IMR-90 (cell line): ENCODE results near the gene RHEX. TPM values are rescaled to one million over a fixed set of nuclear protein-coding genes. Genes with fewer than 3 reads are reported as not detected.

Experiments used
- ATAC-seq: fragments of 200-7000 bp; cut with Tn5 transposase; 2 replicates; pipeline ENCODE4 v1.9.1; 2020; ENCODE audit warnings: low read depth, mild to moderate bottlenecking, moderate library complexity
- BruUV-seq: library from RNA; stranded (reverse); fragments of 400-500 nt; replicated peaks from 2 replicates; lab custom pipeline; 2021; lab: Mats Ljungman, UMichigan
- CTCF ChIA-PET: fragments of 300-600 bp; formaldehyde crosslinking; extraction: SDS; loops from one replicate; lab custom pipeline; 2021; ENCODE audit warnings: antibody characterized with exemption; lab: Yijun Ruan, JAX
- POLR2A ChIA-PET: fragments of 300-600 bp; sonication (Branson Sonifier 250); formaldehyde crosslinking; loops from one replicate; lab custom pipeline; 2022; ENCODE audit warnings: antibody characterized with exemption; ENCODE audit not compliant: unreplicated experiment; lab: Charles Lee
- DNase-seq: peaks from one replicate; pipeline ENCODE4 v3.0.0; 2013
- H2AFZ ChIP-seq: replicated peaks from 2 replicates; pipeline ENCODE3; 2013; ENCODE audit warnings: low read length, mild to moderate bottlenecking; ENCODE audit not compliant: poor library complexity
- H2AK5ac ChIP-seq: 2 replicates; pipeline ENCODE4 v1.6.1; 2013; ENCODE audit warnings: low read depth, low read length, inconsistent platforms
- H2AK9ac ChIP-seq: replicated peaks from 2 replicates; pipeline ENCODE3; 2013; ENCODE audit warnings: mild to moderate bottlenecking, low read depth, low read length, moderate library complexity; ENCODE audit not compliant: poor library complexity
- H2BK120ac ChIP-seq: 2 replicates; pipeline ENCODE4 v1.6.1; 2013; ENCODE audit warnings: low read depth, low read length, inconsistent platforms
- H2BK15ac ChIP-seq: 3 replicates; pipeline ENCODE4 v1.6.1; 2013; ENCODE audit warnings: low read depth, low read length, inconsistent platforms
- H2BK20ac ChIP-seq: 2 replicates; pipeline ENCODE4 v1.6.1; 2013; ENCODE audit warnings: low read depth, mild to moderate bottlenecking, inconsistent platforms, low read length, moderate library complexity
- H2BK5ac ChIP-seq: 2 replicates; pipeline ENCODE4 v1.6.1; 2013; ENCODE audit warnings: mild to moderate bottlenecking, low read depth, low read length, inconsistent platforms; ENCODE audit not compliant: poor library complexity, severe bottlenecking
- H3K14ac ChIP-seq: replicated peaks from 2 replicates; pipeline ENCODE4 v1.6.1; 2013; ENCODE audit warnings: low read depth, low read length, inconsistent platforms
- H3K18ac ChIP-seq: 2 replicates; pipeline ENCODE4 v1.6.1; 2013; ENCODE audit warnings: low read depth, low read length, control low read depth
- H3K23ac ChIP-seq: 2 replicates; pipeline ENCODE4 v1.6.1; 2013; ENCODE audit warnings: low read depth, low read length, inconsistent platforms
- H3K27ac ChIP-seq: 2 replicates; pipeline ENCODE4 v1.5.1; 2013; ENCODE audit warnings: mild to moderate bottlenecking, control low read depth, low read length; ENCODE audit not compliant: insufficient read depth
- H3K27me3 ChIP-seq: 2 replicates; pipeline ENCODE4 v1.6.1; 2013; ENCODE audit warnings: low read length; ENCODE audit not compliant: control insufficient read depth, insufficient read depth
- H3K36me3 ChIP-seq: 2 replicates; pipeline ENCODE4 v1.6.1; 2013; ENCODE audit warnings: low read length, mixed read lengths; ENCODE audit not compliant: control insufficient read depth, insufficient read depth
- H3K4ac ChIP-seq: 2 replicates; pipeline ENCODE4 v1.6.1; 2013; ENCODE audit warnings: low read depth, low read length, inconsistent platforms
- H3K4me1 ChIP-seq: 2 replicates; pipeline ENCODE4 v1.6.1; 2013; ENCODE audit warnings: low read length, mixed read lengths; ENCODE audit not compliant: control insufficient read depth, insufficient read depth
- H3K4me2 ChIP-seq: 2 replicates; pipeline ENCODE4 v1.6.1; 2013; ENCODE audit warnings: low read depth, mild to moderate bottlenecking, control low read depth, low read length, moderate library complexity
- H3K4me3 ChIP-seq: 2 replicates; pipeline ENCODE4 v1.5.1; 2013; ENCODE audit warnings: low read depth, mild to moderate bottlenecking, control low read depth, low read length, moderate library complexity; ENCODE audit not compliant: insufficient read depth
- H3K56ac ChIP-seq: 2 replicates; pipeline ENCODE4 v1.6.1; 2013; ENCODE audit warnings: low read length, inconsistent platforms; ENCODE audit not compliant: insufficient read depth; ENCODE audit errors: extremely low read depth
- H3K79me1 ChIP-seq, 2 experiments: 2 replicates each; pipeline ENCODE4 v1.6.1; 2013; ENCODE audit warnings: low read length in 2 of 2, inconsistent platforms in 1 of 2, low read depth in 1 of 2
- H3K9ac ChIP-seq: 2 replicates; pipeline ENCODE4 v1.6.1; 2013; ENCODE audit warnings: low read depth, low read length, control low read depth
- H3K9me1 ChIP-seq: 2 replicates; pipeline ENCODE4 v1.6.1; 2013; ENCODE audit warnings: low read length, inconsistent platforms; ENCODE audit not compliant: insufficient read depth
- H3K9me3 ChIP-seq: 2 replicates; pipeline ENCODE4 v1.6.1; 2013; ENCODE audit warnings: low read length; ENCODE audit not compliant: control insufficient read depth, insufficient read depth
- H4K20me1 ChIP-seq: 2 replicates; pipeline ENCODE4 v1.6.1; 2013; ENCODE audit warnings: low read length, inconsistent platforms; ENCODE audit not compliant: insufficient read depth
- H4K5ac ChIP-seq: 2 replicates; pipeline ENCODE4 v1.6.1; 2013; ENCODE audit warnings: mild to moderate bottlenecking, low read depth, low read length, control low read depth
- H4K8ac ChIP-seq, 2 experiments: 2 replicates each; pipeline ENCODE4 v1.6.1; 2013; ENCODE audit warnings: low read depth in 2 of 2, low read length in 2 of 2, control low read depth in 1 of 2, inconsistent platforms in 1 of 2
- H4K91ac ChIP-seq: 2 replicates; pipeline ENCODE4 v1.6.1; 2013; ENCODE audit warnings: low read depth, low read length, inconsistent platforms; ENCODE audit not compliant: insufficient read depth
- BHLHE40 ChIP-seq: fragments of 150-350 bp; IDR thresholded peaks from 2 replicates; pipeline ENCODE4 v1.6.1; 2016; ENCODE audit warnings: mild to moderate bottlenecking, low read depth, low read length
- CEBPB ChIP-seq: IDR thresholded peaks from 2 replicates; pipeline ENCODE4 v1.6.1; 2012; ENCODE audit warnings: low read depth, low read length, improper control_type of control experiment
- CHD1 ChIP-seq: IDR thresholded peaks from 2 replicates; pipeline ENCODE4 v1.6.1; 2012; ENCODE audit warnings: low read depth, low read length, improper control_type of control experiment
- CTCF ChIP-seq: conservative IDR thresholded peaks from 2 replicates; pipeline ENCODE4 v1.5.1; 2012; ENCODE audit warnings: mild to moderate bottlenecking, low read depth, low read length, improper control_type of control experiment
- FOS ChIP-seq: fragments of 150-350 bp; IDR thresholded peaks from 2 replicates; pipeline ENCODE4 v1.6.1; 2016; ENCODE audit warnings: low read depth, low read length
- MAZ ChIP-seq: IDR thresholded peaks from 2 replicates; pipeline ENCODE4 v1.6.1; 2012; ENCODE audit warnings: low read depth, mild to moderate bottlenecking, low read length, improper control_type of control experiment, moderate library complexity, borderline replicate concordance
- MXI1 ChIP-seq: IDR thresholded peaks from 2 replicates; pipeline ENCODE4 v1.6.1; 2012; ENCODE audit warnings: low read depth, mild to moderate bottlenecking, low read length, moderate library complexity, borderline replicate concordance
- NFE2L2 ChIP-seq: fragments of 150-350 bp; IDR thresholded peaks from 2 replicates; pipeline ENCODE4 v1.6.1; 2016; ENCODE audit warnings: low read depth, mild to moderate bottlenecking, low read length
- POLR2A ChIP-seq: IDR thresholded peaks from 2 replicates; pipeline ENCODE4 v1.6.1; 2012; ENCODE audit warnings: mild to moderate bottlenecking, low read depth, low read length
- RAD21 ChIP-seq: IDR thresholded peaks from 2 replicates; pipeline ENCODE4 v1.6.1; 2012; ENCODE audit warnings: low read length, improper control_type of control experiment
- RFX5 ChIP-seq: IDR thresholded peaks from 2 replicates; pipeline ENCODE4 v1.8.0; 2012; ENCODE audit warnings: low read depth, mild to moderate bottlenecking, low read length, moderate library complexity
- USF2 ChIP-seq: fragments of 150-350 bp; IDR thresholded peaks from 2 replicates; pipeline ENCODE4 v1.6.1; 2017; ENCODE audit warnings: mild to moderate bottlenecking, antibody characterized with exemption, low read length, low read depth
- WGBS, 2 experiments: methylation state at CpG; one replicate each; pipeline versions ENCODE4 v1.1.5 to v1.1.7; 2013; ENCODE audit warnings: missing lambda C conversion rate in 2 of 2; ENCODE audit not compliant: insufficient read length in 1 of 2; ENCODE audit errors: extremely low coverage in 2 of 2; 5-methylcytosine and 5-hydroxymethylcytosine counted together
- dilution Hi-C: fragments of 300-500 bp; cut with HindIII; formaldehyde crosslinking; loops from one replicate; pipeline ENCODE4 v1.14.3; 2018; ENCODE audit warnings: low sequenced_read_pairs; ENCODE audit not compliant: unreplicated experiment
- in situ Hi-C: fragments of 300-500 bp; cut with MboI; formaldehyde crosslinking; loops from 3 replicates; pipeline ENCODE4 v1.14.3; 2019; ENCODE audit warnings: low sequenced_read_pairs, inconsistent platforms, mixed read lengths
- intact Hi-C: fragments of 100-400 bp; cut with micrococcal nuclease; formaldehyde crosslinking; loops from 2 replicates; pipeline ENCODE4 v1.10.0; 2022
- polyA plus RNA-seq, 3 experiments: library from polyadenylated mRNA; depleted of rRNA; stranded (reverse); fragments of >200 nt; gene quantifications; 2 replicates each; pipeline ENCODE4 v1.2.3, GENCODE V29; 2012; ENCODE audit warnings: low replicate concordance in 1 of 3
- total RNA-seq: library from RNA; depleted of rRNA; stranded (reverse); fragments of >200 nt; gene quantifications from 2 replicates; pipeline ENCODE4 v1.2.3, GENCODE V29; 2012

RHEX gene
- total and polyA plus RNA-seq, 2 of the 4 experiments (the other 2 are of a cell fraction) = not detected

- H2AK9ac ChIP-seq = no peak overlapping the region
- ATAC-seq = no peak
- H3K9me3 ChIP-seq = no peaks in the 10 kb centered on the region
- no peak overlapping the region for H4K8ac ChIP-seq
- no peak overlapping the region for H3K56ac ChIP-seq
- H3K4me1 ChIP-seq = no peaks in the 10 kb centered on the region
- H3K4me3 ChIP-seq = no peak overlapping the region
- CTCF ChIA-PET = interaction anchor here (1.2 kb wide), 1 partner anchor 24 kb away, joined by 4 read pairs; no protein-coding TSS in a partner anchor
- no peak overlapping the region for H2BK15ac ChIP-seq
- peaks cover 40% of the 10 kb centered on the region for H3K27me3 ChIP-seq
- no peak overlapping the region for H3K18ac ChIP-seq
- no peak overlapping the region for H2BK20ac ChIP-seq
- no peaks in the 10 kb centered on the region for H3K9me1 ChIP-seq
- dilution Hi-C loops (no loop called here), in situ Hi-C loops (no loop called here), intact Hi-C loops (no loop called here)
- BruUV-seq = no TSS peak
- no peak overlapping the region for H2BK5ac ChIP-seq
- POLR2A ChIA-PET = no interaction called here
- H3K9ac ChIP-seq = no peak overlapping the region
- no peak overlapping the region for H3K4me2 ChIP-seq
- H3K79me1 ChIP-seq = no peaks in the 10 kb centered on the region
- H4K20me1 ChIP-seq = no peaks in the 10 kb centered on the region
- H3K4ac ChIP-seq = no peak overlapping the region
- no peak overlapping the region for H2AK5ac ChIP-seq
- no peak overlapping the region for H3K27ac ChIP-seq
- no peak overlapping the region for H2BK120ac ChIP-seq
- no peak for DNase-seq
- H2AFZ ChIP-seq = no peak overlapping the region
- no peak overlapping the region for H4K91ac ChIP-seq
- no peaks in the 10 kb centered on the region for H3K36me3 ChIP-seq
- WGBS, 2 experiments = 100% methylated on average over 1 of the region's 5 CpGs; no CpG with 5 or more reads in 1 of the 2 experiments
- no peak overlapping the region for H4K5ac ChIP-seq
- TF ChIP-seq FOS (no peak), RAD21 (no peak), RFX5 (no peak), CEBPB (no peak), BHLHE40 (no peak), MAZ (no peak), USF2 (no peak), MXI1 (no peak), NFE2L2 (no peak), CTCF (no peak), POLR2A (no peak), CHD1 (no peak)
- H3K14ac ChIP-seq = no peak overlapping the region
- H3K23ac ChIP-seq = no peak overlapping the region
Measured at GRCh38 chr1:206081856-206082255, 28.9 kb downstream of the RHEX start.
